Left colon (tissue), 2 donors: ENCODE data around the gene IKZF3. TPM values are rescaled to one million over a fixed set of nuclear protein-coding genes. Genes with fewer than 3 reads are reported as not detected.
"Not testable (repeated sequence)": the region's sequence is repeated elsewhere in the genome, so short reads cannot be mapped to it uniquely, and the experiment has no call there.

ENCODE experiments used
- ATAC-seq: fragments of 200-7000 bp; cut with Tn5 transposase; one replicate; pipeline ENCODE4 v1.9.1; 2020; ENCODE audit warnings: mild to moderate bottlenecking, moderate library complexity
- DNase-seq, 2 donors: peaks; one replicate each; pipeline ENCODE4 v3.0.0-alpha.2; 2020
- intact Hi-C, 2 donors: fragments of 100-400 bp; cut with DNase I in 1 of 2; cut with micrococcal nuclease in 1 of 2; formaldehyde crosslinking; loops; one replicate each; pipeline versions ENCODE4 v1.11.2 to v1.14.0; 2022; cut with DNase I, micrococcal nuclease
- total RNA-seq, 2 donors: library from RNA; stranded (reverse); fragmentation: NEBNext Ultra II Directional; extraction: Animal tissue kit (Norgen Biotek cat#: 25700); gene quantifications; one replicate each; pipeline ENCODE4 v1.2.1, GENCODE V29; 2021
- donor health status: DM: no; HTN: no; CAD: no.
- donor health status: DM: yes; HTN: yes; CAD: no.

The IKZF3 gene
- total RNA-seq, 2 donors from 2014 or later = 1.7 to 4.9 TPM

DNA sequence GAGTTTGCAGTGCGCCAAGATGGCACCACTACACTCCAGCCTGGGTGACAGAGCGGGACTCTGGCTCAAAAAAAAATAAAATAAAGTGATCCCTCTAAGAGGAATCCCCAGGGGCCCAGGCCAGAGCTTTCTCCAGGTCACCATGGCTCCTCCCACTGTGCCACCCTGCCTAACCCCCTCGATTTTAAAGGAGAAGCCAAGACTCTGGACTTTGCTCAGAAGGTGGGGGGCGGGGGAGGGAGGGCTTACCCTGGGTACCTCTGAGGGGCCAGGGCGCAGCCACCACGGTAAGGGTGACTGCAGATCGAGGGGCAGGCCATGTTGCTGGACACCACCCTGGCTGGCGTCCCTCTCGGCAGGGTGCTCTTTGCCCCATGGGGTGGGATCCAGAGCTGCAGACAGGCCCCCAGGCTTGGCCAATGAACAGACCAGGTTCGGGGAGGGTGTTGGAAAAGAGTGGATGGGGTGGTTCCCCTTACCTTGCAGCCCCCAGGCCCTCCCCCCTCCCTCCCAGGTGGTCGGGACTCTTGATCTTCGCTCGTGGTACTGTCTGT, 126.8 kb downstream of the IKZF3 start:
- intact Hi-C loops = no loop called here
- DNase-seq (peak; percentile 60 to 64), ATAC-seq (peak; percentile 20)

DNA sequence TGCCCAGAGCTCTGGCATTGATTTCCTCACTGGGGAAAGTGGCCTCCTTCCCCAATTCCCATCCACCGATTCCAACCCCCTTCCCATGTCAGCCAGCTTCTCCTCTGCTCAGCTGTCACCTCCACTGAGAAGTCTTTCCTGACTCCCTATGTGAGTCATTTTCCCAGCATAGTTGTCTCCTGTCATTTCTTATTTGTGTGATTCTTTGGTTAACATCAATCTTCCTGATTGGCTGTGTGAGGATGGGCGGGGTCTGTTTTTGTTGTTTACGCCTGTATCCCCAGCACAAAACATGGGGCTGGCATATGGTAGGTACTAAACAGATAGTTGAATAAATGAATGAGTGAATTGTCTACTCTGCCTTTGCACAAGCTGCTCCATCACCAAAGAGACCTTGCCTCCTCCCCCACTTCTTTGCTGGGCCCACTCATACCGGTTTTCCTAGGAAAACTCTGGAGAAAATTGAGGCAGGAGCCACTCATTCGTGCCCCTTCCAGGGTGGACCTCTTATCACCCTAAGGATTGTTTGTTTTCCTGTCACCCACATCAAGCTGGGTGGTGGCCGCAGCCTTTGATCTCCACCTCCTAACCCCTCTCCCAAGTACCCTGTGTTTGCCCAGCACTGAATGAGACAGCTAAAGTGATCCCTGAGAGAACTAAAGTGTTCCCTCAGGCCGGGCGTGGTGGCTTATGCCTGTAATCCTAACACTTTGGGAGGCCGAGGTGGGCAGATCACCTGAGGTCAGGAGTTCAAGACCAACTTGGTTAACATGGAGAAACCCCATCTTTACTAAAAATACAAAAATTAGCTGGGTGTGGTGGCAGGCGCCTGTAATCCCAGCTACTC, 127.6 kb downstream of the IKZF3 start:
- ATAC-seq (no peak), DNase-seq (no peak)
- intact Hi-C loops = no loop called here

DNA sequence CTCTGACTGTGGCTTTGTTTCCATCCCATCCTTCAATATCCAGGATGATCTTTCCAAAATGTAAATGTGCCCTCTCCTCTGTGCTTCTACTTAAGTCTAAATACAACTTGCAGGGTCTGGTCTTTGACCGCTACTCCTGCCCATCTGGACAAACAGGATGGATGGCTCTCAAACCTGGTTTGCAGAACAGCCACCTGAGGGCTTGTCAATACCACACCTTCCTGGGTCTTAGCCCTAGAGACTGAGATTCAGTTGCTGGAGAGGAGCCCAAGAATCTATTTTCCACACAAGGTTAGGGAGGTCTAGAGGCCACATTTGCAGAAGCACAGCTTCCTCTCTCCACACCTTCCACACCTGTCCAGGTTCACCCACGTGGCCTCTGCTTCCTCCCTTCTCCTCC, 128.2 kb downstream of the IKZF3 start:
- DNase-seq (no peak), ATAC-seq (no peak)
- intact Hi-C loops = no loop called here

DNA sequence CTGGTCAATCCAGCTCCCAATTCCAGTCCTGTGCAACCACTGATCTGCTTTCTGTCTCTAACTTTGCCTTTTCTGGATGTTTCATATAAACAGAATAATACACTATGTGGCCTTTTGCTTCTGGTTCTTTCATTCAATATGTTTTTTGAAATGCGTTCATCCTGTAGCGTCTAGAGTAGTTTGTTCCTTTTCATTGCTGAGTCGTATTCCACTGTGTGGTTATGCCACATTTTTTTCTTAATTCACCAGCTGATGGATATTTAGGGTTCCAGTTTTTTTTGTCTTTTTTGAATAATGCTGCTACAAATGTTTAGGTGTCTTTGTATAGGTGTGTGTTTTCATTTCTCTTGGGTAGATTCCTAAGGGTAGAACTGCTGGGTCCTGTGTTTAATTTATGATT, 131.5 kb downstream of the IKZF3 start:
- intact Hi-C loops = no loop called here
- ATAC-seq (no peak), DNase-seq (no peak)

DNA sequence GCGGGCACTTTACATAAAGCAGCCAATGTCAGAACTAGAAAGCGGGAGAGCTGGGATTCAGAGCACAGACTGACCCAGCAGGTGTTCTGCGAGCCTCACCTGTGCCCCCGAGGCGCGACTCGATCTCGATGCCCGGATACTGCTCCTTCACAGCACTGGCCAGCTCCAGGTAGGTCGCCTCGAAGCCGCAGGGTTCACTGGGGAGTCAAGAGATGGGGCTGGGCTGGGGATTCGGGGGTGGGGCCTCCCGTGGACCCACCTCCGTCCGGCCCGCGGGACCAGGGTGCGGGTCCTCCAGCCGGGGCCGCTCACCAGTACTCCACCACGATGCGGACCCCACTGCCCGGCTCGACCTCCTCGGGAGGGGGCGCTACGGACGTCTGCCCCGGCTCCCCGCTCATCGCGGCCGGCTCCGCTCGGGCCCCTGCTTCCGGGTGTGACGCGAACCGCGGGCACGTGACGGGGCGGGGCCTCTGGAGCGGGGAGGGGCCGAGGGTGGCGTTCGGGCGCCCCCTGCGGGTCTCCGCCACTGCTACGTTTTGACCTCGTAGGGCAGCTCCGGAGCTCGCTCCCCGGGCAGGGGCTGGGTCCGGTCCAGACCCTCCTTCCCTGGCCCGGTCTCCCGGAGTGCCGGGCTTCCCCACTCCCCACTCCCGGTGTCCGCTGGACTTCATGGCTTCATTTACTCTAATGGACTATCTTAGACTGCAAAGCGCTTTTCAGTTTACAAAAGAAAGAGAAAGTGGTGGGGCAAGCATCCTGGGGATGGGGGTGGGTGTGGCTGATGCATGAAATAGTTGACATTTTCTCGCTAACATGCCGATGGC, 133.8 kb downstream of the IKZF3 start, which contains the start of gene MIEN1:
Gene MIEN1, minus strand, starts transcription at position 438 of the 827 bp plus-strand sequence. Its CDS starts 37 bp downstream, at position 401.
- ATAC-seq (peak; percentile 89), DNase-seq (peak; percentile 86 to 96)
- intact Hi-C loops = no loop called here

DNA sequence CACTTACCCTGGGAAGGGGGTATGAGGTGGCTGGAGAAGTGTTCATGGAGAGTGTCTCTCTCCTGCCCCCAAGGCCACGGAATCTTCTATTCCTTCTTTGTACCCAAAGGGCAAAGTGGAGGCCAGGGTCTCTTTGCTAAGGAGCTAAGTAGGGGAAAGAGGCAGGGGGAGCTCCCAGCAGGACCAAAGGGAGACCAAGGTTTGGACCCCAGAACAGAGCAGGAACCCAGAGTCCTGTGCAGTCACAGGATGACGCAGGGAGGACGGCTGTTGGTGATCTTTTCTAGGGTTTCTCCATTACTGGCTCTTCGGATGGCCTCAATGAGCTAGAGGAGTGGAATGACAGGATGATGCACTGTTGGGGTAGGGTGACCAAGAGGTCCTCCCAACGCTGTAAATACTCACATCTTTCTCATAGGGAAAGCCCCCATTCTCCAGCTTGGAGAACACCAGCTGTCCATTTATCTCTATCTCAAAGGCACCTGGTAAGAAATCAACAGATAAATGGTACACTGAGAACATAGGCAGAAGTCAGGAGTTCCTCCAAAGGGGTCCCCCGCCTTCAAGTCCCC, 134.7 kb downstream of the IKZF3 start:
- DNase-seq (no peak), ATAC-seq (no peak)
- intact Hi-C loops = no loop called here

DNA sequence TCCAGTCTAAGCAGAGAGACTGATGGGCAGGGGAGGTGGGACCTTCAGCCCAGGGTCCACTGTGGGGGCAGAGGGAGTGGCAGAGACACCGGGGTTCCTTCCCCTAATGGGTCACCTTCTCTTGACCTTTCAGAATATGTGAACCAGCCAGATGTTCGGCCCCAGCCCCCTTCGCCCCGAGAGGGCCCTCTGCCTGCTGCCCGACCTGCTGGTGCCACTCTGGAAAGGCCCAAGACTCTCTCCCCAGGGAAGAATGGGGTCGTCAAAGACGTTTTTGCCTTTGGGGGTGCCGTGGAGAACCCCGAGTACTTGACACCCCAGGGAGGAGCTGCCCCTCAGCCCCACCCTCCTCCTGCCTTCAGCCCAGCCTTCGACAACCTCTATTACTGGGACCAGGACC, 136.6 kb downstream of the IKZF3 start:
- DNase-seq (no peak), ATAC-seq (no peak)
- intact Hi-C loops = no loop called here

DNA sequence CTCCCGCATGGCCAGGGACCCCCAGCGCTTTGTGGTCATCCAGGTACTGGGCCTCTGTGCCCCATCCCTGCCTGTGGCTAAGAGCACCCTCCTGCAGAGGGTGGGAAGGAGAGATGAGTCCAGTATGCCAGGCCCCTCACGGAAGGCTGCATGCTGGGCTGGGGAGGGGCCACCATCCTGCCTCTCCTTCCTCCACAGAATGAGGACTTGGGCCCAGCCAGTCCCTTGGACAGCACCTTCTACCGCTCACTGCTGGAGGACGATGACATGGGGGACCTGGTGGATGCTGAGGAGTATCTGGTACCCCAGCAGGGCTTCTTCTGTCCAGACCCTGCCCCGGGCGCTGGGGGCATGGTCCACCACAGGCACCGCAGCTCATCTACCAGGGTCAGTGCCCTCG, 137.5 kb downstream of the IKZF3 start:
- no peak for ATAC-seq

DNA sequence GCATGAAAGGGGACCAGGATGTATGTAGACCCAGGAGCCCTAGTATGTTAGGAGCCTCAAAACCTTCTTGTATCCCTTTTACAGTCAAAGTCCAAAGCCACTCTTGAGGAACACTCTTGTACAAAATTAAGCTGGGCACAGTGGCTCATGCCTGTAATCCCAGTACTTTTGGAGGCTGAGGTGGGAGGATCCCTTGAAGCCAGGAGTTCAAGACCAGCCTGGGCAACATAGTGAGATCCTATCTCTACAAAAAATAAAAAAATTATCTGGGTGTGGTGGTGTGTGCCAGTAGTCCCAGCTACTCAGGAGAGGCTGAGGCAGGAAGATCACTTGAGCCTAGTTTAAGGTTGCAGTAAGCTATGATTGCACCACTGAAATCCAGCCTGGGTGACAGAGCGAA, 138.2 kb downstream of the IKZF3 start:
- intact Hi-C loops, DNase-seq, ATAC-seq: not testable (repeated sequence)

More for the DNA sequence above, 137.5 kb downstream of the IKZF3 start:
- intact Hi-C loops = no loop called here
- no peak for DNase-seq

DNA sequence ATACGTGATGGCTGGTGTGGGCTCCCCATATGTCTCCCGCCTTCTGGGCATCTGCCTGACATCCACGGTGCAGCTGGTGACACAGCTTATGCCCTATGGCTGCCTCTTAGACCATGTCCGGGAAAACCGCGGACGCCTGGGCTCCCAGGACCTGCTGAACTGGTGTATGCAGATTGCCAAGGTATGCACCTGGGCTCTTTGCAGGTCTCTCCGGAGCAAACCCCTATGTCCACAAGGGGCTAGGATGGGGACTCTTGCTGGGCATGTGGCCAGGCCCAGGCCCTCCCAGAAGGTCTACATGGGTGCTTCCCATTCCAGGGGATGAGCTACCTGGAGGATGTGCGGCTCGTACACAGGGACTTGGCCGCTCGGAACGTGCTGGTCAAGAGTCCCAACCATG, 139.4 kb downstream of the IKZF3 start:
- DNase-seq (no peak), ATAC-seq (no peak)

DNA sequence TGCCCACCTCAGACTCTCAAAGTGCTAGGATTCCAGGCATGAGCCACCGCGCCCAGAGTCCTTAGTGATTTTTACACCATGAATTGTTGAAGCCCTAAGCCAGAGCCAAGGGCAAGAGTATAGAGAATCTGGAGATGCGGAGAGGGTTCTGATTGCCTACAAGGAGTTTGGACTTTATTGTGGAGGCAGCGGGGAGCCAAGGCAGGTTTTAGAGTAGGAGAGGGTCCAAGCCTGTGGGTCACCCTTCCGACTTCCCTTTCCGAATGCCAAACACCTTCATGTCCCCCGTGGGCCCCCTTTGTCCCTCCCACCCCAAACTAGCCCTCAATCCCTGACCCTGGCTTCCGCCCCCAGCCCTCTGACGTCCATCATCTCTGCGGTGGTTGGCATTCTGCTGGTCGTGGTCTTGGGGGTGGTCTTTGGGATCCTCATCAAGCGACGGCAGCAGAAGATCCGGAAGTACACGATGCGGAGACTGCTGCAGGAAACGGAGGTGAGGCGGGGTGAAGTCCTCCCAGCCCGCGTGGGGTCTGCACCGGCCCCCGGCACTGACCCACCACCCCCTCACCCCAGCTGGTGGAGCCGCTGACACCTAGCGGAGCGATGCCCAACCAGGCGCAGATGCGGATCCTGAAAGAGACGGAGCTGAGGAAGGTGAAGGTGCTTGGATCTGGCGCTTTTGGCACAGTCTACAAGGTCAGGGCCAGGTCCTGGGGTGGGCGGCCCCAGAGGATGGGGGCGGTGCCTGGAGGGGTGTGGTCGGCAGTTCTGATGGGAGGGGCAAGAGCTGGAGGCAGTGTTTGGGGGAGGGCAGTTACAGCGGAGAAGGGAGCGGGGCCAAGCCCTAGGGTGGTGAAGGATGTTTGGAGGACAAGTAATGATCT, 140.9 kb downstream of the IKZF3 start:
- DNase-seq (peak in 1 of 2 donors; percentile 62), ATAC-seq (peak; percentile 58)
- intact Hi-C loops = no loop called here

More for the DNA sequence above, 139.4 kb downstream of the IKZF3 start:
- intact Hi-C loops = no loop called here

DNA sequence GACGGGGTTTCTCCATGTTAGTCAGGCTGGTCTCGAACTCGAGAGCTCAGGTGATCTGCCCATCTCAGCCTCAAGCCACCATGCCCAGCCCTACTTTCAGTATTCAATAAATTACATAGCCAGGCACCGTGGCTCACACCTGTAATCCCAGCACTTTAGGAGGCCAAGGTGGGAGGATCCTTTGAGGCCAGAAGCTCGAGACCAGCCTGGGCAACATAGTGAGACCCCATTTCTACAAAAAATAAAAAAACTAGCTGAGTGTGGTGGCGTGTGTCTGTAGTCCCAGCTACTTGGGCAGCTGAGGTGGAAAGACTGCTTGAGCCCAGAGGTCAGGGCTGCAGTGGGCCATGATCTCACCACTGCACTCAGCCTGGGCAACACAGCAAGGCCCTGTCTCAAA, 142.0 kb downstream of the IKZF3 start:
- intact Hi-C loops = no loop called here
- no peak for ATAC-seq
- no peak for DNase-seq

DNA sequence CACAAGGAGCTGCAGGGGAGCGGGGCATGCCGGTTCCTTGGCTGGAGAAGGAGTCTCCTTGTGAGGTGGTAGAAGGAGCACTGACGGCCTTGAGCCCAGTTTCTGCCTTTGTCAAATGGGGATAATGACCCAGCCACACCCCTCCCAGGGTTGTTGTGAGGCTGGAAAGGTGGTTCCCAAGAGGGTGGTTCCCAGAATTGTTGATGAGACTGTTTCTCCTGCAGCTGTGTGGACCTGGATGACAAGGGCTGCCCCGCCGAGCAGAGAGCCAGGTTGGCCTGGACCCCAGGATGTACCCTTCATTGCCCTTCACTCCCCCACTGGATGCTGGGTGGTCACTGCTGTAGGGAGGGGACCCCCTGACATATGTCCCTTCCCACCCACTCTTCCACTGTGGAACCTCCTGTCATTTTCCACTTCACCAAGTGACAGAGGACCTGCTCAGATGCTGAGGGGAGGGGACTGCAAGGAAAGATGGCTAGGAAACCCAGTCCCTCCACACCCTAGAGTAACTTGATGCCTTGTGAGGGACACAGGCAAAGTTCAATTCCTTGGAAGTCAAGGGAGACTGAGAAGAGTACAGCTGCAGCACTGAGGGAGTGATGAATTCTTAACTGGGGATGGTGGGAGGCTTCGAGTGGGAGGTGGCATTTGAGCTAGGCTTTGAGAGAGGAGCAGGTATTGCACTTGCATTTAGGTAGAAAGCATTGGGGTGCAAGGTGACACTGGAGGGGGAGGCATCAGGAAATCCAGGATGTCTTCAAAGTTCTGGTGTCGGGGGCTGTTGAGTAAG, 144.4 kb downstream of the IKZF3 start:
- ATAC-seq = peak; percentile 41
- intact Hi-C loops = no loop called here
- DNase-seq = peak in 1 of 2 donors; percentile 49

DNA sequence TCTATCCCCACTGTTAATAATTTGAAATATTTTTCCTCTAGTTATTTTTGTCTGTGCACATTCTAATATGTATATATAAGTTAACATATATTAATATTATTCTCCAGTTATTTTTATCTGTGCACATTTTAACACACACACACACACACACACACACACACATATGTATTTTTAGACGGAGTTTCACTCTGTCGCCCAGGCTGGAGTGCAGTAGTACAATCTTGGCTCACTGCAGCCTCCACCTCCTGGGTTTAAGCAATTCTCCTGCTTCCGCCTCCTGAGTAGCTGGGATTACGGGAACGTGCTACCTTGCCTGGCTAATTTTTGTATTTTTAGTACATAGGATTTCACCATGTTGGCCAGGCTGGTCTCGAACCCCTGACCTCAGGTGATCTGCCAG, 146.5 kb downstream of the IKZF3 start:
- intact Hi-C loops = no loop called here
- DNase-seq (no peak), ATAC-seq (no peak)

DNA sequence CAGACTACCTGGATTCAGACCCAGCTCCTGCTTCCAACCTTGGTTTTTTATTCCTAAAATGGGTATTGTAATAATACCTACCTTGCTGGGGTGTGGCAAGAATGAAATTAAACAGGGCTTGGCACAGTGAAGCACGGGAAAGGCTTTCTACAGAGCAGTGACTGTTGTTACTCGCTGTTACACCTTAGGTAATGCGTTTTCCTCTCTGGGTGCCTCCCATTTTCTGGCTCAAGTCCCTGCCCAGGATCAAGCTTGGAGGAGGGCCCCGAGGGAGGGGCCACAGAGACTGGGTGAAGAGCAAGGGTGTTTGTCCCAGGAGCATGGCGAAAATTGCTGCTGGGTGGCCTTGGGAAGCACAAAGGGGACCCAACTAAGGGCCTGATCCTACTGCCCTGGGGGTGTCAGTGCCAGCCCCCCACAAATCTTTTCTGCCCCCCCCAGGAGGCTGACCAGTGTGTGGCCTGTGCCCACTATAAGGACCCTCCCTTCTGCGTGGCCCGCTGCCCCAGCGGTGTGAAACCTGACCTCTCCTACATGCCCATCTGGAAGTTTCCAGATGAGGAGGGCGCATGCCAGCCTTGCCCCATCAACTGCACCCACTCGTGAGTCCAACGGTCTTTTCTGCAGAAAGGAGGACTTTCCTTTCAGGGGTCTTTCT, 147.1 kb downstream of the IKZF3 start:
- ATAC-seq (peak; percentile 86), DNase-seq (peak; percentile 78 to 79)
- intact Hi-C loops = no loop called here

DNA sequence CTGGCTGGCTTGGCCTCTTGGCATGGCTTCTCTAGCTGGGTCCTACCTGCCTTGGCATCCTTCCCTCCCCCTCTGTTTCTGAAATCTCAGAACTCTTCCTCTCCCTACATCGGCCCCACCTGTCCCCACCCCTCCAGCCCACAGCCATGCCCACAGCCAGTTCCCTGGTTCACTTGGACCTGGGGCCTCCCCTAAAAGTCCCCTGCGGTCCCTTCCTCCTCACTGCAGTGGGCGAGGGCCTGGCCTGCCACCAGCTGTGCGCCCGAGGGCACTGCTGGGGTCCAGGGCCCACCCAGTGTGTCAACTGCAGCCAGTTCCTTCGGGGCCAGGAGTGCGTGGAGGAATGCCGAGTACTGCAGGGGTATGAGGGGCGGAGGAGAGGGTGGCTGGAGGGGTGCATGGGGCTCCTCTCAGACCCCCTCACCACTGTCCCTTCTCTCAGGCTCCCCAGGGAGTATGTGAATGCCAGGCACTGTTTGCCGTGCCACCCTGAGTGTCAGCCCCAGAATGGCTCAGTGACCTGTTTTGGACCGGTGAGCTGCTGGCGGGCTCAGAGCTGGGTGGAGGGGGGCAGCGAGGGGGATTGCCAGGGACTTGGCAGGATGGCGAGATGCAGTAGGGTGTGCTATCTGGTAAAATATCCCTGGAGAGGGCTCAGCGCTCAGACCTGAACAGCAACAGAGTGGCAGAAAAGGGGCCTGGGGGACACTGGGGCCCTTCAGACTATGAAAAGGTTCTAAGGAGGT, 147.9 kb downstream of the IKZF3 start:
- DNase-seq = peak in 1 of 2 donors; percentile 17
- ATAC-seq = peak; percentile 34
- intact Hi-C loops = no loop called here
